ENCODE data around the gene PAX7. TPM values are rescaled to one million over a fixed set of nuclear protein-coding genes. Genes with fewer than 3 reads are reported as not detected.

Gene PAX7
- polyA plus RNA-seq, 1 donor from 2014 or later: not detected

- Histone ChIP-seq H3F3A (ENCODE audit: insufficient read depth, low read length, poor library complexity, severe bottlenecking) (no peaks in the 10 kb centered on the region), H3K79me2 (replicated peaks; ENCODE audit: insufficient read depth, low read length) (no peaks in the 10 kb centered on the region), H3K4me2 (ENCODE audit: low read length) (no peak overlapping the region), H3K27ac (ENCODE audit: low read length) (no peak overlapping the region), H3K36me3 (ENCODE audit: insufficient read depth, low read length) (no peaks in the 10 kb centered on the region), H3K27me3 (ENCODE audit: insufficient read depth, low read depth, low read length) (no peaks in the 10 kb centered on the region), H3K9me3 (ENCODE audit: low read length) (no peaks in the 10 kb centered on the region), H4K20me1 (ENCODE audit: insufficient read depth) (no peaks in the 10 kb centered on the region), H3K9ac (ENCODE audit: low read length) (no peak overlapping the region), H3K9me2 (ENCODE audit: insufficient read depth, low read length) (no peaks in the 10 kb centered on the region), H3K4me3 (ENCODE audit: low read length) (no peak overlapping the region), H2AFZ (ENCODE audit: low read depth, low read length) (no peak overlapping the region)
- TF ChIP-seq REST (IDR thresholded peaks at IDR 0.05; ENCODE audit: borderline replicate concordance) (no peak), MXI1 (conservative IDR thresholded peaks at IDR 0.05; ENCODE audit: poor library complexity, severe bottlenecking) (no peak), EZH2 (IDR thresholded peaks at IDR 0.05; ENCODE audit: borderline replicate concordance, insufficient read depth, low read length, poor library complexity, severe bottlenecking) (no peak), SMC3 (conservative IDR thresholded peaks at IDR 0.05; ENCODE audit: poor library complexity) (no peak), EP300 (conservative IDR thresholded peaks at IDR 0.05; ENCODE audit: poor library complexity, severe bottlenecking) (no peak), TAF1 (IDR thresholded peaks at IDR 0.05; ENCODE audit: low read depth) (no peak), CTCF (IDR thresholded peaks at IDR 0.05; ENCODE audit: poor library complexity, severe bottlenecking) (no peak), RAD21 (conservative IDR thresholded peaks at IDR 0.05) (no peak), POLR2AphosphoS5 (IDR thresholded peaks at IDR 0.05) (no peak)
These were observed 35.8 kb downstream of the PAX7 start for GRCh38 chr1:18666317-18666920.

GRCh38 chr1:18667333-18667732, 36.7 kb downstream of the PAX7 start:
- Histone ChIP-seq H3K27ac (ENCODE audit: low read length) (no peak overlapping the region), H3K27me3 (ENCODE audit: insufficient read depth, low read depth, low read length) (no peaks in the 10 kb centered on the region), H2AFZ (ENCODE audit: low read depth, low read length) (no peak overlapping the region), H3K9ac (ENCODE audit: low read length) (no peak overlapping the region), H3F3A (ENCODE audit: insufficient read depth, low read length, poor library complexity, severe bottlenecking) (no peaks in the 10 kb centered on the region), H4K20me1 (ENCODE audit: insufficient read depth) (no peaks in the 10 kb centered on the region), H3K79me2 (replicated peaks; ENCODE audit: insufficient read depth, low read length) (no peaks in the 10 kb centered on the region), H3K9me2 (ENCODE audit: insufficient read depth, low read length) (no peaks in the 10 kb centered on the region), H3K9me3 (ENCODE audit: low read length) (no peaks in the 10 kb centered on the region), H3K4me2 (ENCODE audit: low read length) (no peak overlapping the region), H3K4me3 (ENCODE audit: low read length) (no peak overlapping the region), H3K36me3 (ENCODE audit: insufficient read depth, low read length) (no peaks in the 10 kb centered on the region)
- TF ChIP-seq SMC3 (conservative IDR thresholded peaks at IDR 0.05; ENCODE audit: poor library complexity) (no peak), EZH2 (IDR thresholded peaks at IDR 0.05; ENCODE audit: borderline replicate concordance, insufficient read depth, low read length, poor library complexity, severe bottlenecking) (no peak), RAD21 (conservative IDR thresholded peaks at IDR 0.05) (no peak), POLR2AphosphoS5 (IDR thresholded peaks at IDR 0.05) (no peak), MXI1 (conservative IDR thresholded peaks at IDR 0.05; ENCODE audit: poor library complexity, severe bottlenecking) (no peak), TAF1 (IDR thresholded peaks at IDR 0.05; ENCODE audit: low read depth) (no peak), CTCF (IDR thresholded peaks at IDR 0.05; ENCODE audit: poor library complexity, severe bottlenecking) (no peak), REST (IDR thresholded peaks at IDR 0.05; ENCODE audit: borderline replicate concordance) (no peak), EP300 (conservative IDR thresholded peaks at IDR 0.05; ENCODE audit: poor library complexity, severe bottlenecking) (no peak)
